GM12875 (cell line): ENCODE data around the gene ATP6AP1.

Source experiments
- H3K4me3 ChIP-seq: one replicate; pipeline ENCODE4 v1.5.1; 2011; ENCODE audit warnings: low read depth, low read length, control low read depth
- TF ChIP-seq, protein P1 (sequence below): IDR thresholded peaks from 2 replicates; pipeline ENCODE4 v1.5.1; 2011; ENCODE audit warnings: low read depth, mild to moderate bottlenecking, control low read depth, inconsistent platforms, low read length, moderate library complexity, borderline replicate concordance; ENCODE audit not compliant: insufficient read depth

The ATP6AP1 gene

GRCh38 chrX:154411981-154412340 lies 16.5 kb upstream of the ATP6AP1 start:
- peak overlapping the region; percentile 82 for H3K4me3 ChIP-seq
- TF ChIP-seq, protein P1, sequence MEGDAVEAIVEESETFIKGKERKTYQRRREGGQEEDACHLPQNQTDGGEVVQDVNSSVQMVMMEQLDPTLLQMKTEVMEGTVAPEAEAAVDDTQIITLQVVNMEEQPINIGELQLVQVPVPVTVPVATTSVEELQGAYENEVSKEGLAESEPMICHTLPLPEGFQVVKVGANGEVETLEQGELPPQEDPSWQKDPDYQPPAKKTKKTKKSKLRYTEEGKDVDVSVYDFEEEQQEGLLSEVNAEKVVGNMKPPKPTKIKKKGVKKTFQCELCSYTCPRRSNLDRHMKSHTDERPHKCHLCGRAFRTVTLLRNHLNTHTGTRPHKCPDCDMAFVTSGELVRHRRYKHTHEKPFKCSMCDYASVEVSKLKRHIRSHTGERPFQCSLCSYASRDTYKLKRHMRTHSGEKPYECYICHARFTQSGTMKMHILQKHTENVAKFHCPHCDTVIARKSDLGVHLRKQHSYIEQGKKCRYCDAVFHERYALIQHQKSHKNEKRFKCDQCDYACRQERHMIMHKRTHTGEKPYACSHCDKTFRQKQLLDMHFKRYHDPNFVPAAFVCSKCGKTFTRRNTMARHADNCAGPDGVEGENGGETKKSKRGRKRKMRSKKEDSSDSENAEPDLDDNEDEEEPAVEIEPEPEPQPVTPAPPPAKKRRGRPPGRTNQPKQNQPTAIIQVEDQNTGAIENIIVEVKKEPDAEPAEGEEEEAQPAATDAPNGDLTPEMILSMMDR, result no peak

GRCh38 chrX:154412468-154412867 lies 16.0 kb upstream of the ATP6AP1 start:
- TF ChIP-seq, protein P1, result no peak
- peak overlapping the region; percentile 82 for H3K4me3 ChIP-seq

- no peak overlapping the region for H3K4me3 ChIP-seq
- TF ChIP-seq, protein P1, result no peak
Observed at GRCh38 chrX:154413142-154413541, 15.3 kb upstream of the ATP6AP1 start.

DNA sequence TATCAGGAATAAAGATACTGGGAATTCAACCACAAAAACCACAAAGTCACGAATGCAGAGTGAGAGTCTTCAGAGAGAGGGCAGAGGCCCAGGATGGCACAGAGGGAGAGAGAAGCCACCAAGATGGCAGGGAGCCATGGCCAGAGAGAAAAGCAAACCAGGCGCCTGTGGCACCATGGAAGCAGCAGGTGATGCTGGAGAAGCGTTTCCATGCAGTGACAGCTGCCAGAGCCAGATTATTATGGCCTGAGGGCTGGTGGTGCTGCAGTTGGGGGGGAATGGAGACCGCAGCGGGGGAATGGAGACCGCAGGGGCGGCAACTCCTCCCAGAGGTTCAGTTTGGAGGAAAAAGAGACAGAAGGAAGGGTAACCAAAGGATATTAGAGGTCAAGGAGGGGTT lies 11.3 kb upstream of the ATP6AP1 start:
- TF ChIP-seq, protein P1, result no peak

GRCh38 chrX:154419189-154419588 lies 9.3 kb upstream of the ATP6AP1 start:
- TF ChIP-seq, protein P1, result no peak
- H3K4me3 ChIP-seq, result no peak overlapping the region

More for the DNA sequence above, 11.3 kb upstream of the ATP6AP1 start:
- H3K4me3 ChIP-seq, result no peak overlapping the region

GRCh38 chrX:154419688-154420401 lies 8.6 kb upstream of the ATP6AP1 start:
- H3K4me3 ChIP-seq, result no peak overlapping the region
- TF ChIP-seq, protein P1, result no peak

DNA sequence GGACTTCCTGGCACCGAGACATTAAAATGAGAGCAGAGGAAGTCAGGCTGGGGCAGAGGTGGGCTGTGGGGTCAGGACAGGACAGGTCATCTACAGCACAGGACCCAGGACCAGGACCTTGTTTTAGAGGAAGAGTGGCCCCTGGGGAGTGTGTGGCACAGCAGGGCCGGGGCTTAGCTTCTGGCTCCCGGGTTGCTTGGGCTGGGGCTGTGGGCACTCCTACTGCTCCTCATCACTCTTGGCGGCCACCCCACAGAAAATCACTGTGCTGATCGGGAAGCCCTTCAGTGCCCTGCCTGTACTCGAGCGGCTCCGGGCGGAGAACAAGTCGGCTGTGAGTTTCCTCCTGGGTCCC lies 8.1 kb upstream of the ATP6AP1 start:
- TF ChIP-seq, protein P1, result no peak
- H3K4me3 ChIP-seq, result no peak overlapping the region
